DND-41 (cell line): ENCODE results near the gene GIPC3.

Experiments
- ATAC-seq: fragments of 200-7000 bp; cut with Tn5 transposase; 3 replicates; pipeline ENCODE4 v1.9.1; 2021; ENCODE audit warnings: low read depth; ENCODE audit not compliant: insufficient read depth
- DNase-seq: peaks from one replicate; pipeline ENCODE4 v3.0.0-alpha.2; 2020
- H2AFZ ChIP-seq: 2 replicates; pipeline ENCODE4 v1.6.0; 2012; ENCODE audit warnings: low read depth, low read length
- H3K27ac ChIP-seq: 2 replicates; pipeline ENCODE4 v1.5.1; 2012; ENCODE audit warnings: low read length, inconsistent platforms
- H3K27me3 ChIP-seq: fragments of 200-600 bp; sonication (generic); 2 replicates; pipeline ENCODE4 v1.6.0; 2012; ENCODE audit warnings: low read length, mild to moderate bottlenecking, inconsistent platforms; ENCODE audit not compliant: insufficient read depth, poor library complexity
- H3K36me3 ChIP-seq: 2 replicates; pipeline ENCODE4 v1.5.1; 2012; ENCODE audit warnings: low read length, inconsistent platforms; ENCODE audit not compliant: insufficient read depth
- H3K4me1 ChIP-seq: 2 replicates; pipeline ENCODE4 v1.5.1; 2012; ENCODE audit warnings: mild to moderate bottlenecking, low read length; ENCODE audit not compliant: insufficient read depth
- H3K4me2 ChIP-seq: 2 replicates; pipeline ENCODE4 v1.6.0; 2012; ENCODE audit warnings: mild to moderate bottlenecking, moderate library complexity, low read length, inconsistent platforms; ENCODE audit not compliant: insufficient read depth
- H3K4me3 ChIP-seq, 2 experiments: fragments of 200-600 bp in 1 of 2; shearing (Covaris generic) in 1 of 2; 2 replicates each; pipeline ENCODE4 v1.5.1; 2012 to 2016; ENCODE audit warnings: inconsistent platforms in 2 of 2, low read length in 2 of 2, mild to moderate bottlenecking in 2 of 2, low read depth in 1 of 2, moderate library complexity in 1 of 2
- H3K79me2 ChIP-seq: 2 replicates; pipeline ENCODE4 v1.6.0; 2012; ENCODE audit warnings: low read length, inconsistent platforms; ENCODE audit not compliant: insufficient read depth
- H3K9ac ChIP-seq: 2 replicates; pipeline ENCODE4 v1.6.0; 2012; ENCODE audit warnings: low read depth, mild to moderate bottlenecking, inconsistent platforms, low read length, moderate library complexity
- H3K9me3 ChIP-seq: 2 replicates; pipeline ENCODE4 v1.5.1; 2012; ENCODE audit warnings: low read length, moderate library complexity, mild to moderate bottlenecking, inconsistent platforms; ENCODE audit not compliant: insufficient read depth, severe bottlenecking
- H4K20me1 ChIP-seq: 2 replicates; pipeline ENCODE4 v1.6.0; 2012; ENCODE audit warnings: low read length; ENCODE audit not compliant: insufficient read depth
- EZH2 ChIP-seq: IDR thresholded peaks from 3 replicates; pipeline ENCODE4 v1.6.1; 2012; ENCODE audit warnings: borderline replicate concordance, low read depth, mild to moderate bottlenecking, moderate library complexity, low read length, inconsistent platforms; ENCODE audit not compliant: severe bottlenecking
- TF ChIP-seq, protein P1 (sequence below): IDR thresholded peaks from 2 replicates; pipeline ENCODE4 v1.5.1; 2012; ENCODE audit warnings: borderline replicate concordance, low read length, moderate library complexity, mild to moderate bottlenecking; ENCODE audit not compliant: poor library complexity, severe bottlenecking; ENCODE audit errors: extremely low read depth

Gene GIPC3

DNA sequence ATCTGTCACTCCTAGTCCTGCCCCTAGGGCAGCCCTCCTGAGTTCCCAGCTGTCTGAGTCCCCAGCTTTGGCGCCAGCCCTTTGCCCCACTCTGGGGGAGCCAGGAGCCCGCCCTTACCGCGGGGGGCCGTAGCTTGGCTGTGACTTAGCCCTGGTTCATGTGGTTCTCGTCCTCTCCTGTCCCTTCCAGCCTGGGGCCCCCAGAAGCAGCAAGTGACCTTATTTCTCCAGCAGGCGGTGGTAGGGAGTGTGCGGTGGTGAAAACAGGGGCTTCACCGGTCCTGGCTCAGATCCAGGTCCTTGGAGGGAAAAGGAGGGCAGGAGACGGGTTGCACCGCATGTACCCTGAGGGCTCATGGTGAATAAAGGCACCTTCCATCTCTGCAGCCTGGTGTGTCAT, 7.9 kb downstream of the GIPC3 start:
- no peak for ATAC-seq
- Histone ChIP-seq H3K27me3 (no peaks in the 10 kb centered on the region), H3K36me3 (no peaks in the 10 kb centered on the region), H2AFZ (no peak overlapping the region), H3K4me3 (no peak overlapping the region), H4K20me1 (no peaks in the 10 kb centered on the region), H3K27ac (no peak overlapping the region), H3K79me2 (no peaks in the 10 kb centered on the region), H3K4me2 (no peak overlapping the region), H3K9ac (no peak overlapping the region), H3K4me1 (no peaks in the 10 kb centered on the region), H3K9me3 (peaks cover 4% of the 10 kb centered on the region)
- TF ChIP-seq, protein P1, sequence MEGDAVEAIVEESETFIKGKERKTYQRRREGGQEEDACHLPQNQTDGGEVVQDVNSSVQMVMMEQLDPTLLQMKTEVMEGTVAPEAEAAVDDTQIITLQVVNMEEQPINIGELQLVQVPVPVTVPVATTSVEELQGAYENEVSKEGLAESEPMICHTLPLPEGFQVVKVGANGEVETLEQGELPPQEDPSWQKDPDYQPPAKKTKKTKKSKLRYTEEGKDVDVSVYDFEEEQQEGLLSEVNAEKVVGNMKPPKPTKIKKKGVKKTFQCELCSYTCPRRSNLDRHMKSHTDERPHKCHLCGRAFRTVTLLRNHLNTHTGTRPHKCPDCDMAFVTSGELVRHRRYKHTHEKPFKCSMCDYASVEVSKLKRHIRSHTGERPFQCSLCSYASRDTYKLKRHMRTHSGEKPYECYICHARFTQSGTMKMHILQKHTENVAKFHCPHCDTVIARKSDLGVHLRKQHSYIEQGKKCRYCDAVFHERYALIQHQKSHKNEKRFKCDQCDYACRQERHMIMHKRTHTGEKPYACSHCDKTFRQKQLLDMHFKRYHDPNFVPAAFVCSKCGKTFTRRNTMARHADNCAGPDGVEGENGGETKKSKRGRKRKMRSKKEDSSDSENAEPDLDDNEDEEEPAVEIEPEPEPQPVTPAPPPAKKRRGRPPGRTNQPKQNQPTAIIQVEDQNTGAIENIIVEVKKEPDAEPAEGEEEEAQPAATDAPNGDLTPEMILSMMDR: no peak
- TF ChIP-seq EZH2: no peak
- no peak for DNase-seq

GRCh38 chr19:3595521-3596061, 10.3 kb downstream of the GIPC3 start:
- H2AFZ ChIP-seq: no peak overlapping the region
- H3K27ac ChIP-seq: no peak overlapping the region
- H3K9me3 ChIP-seq: peaks cover 4% of the 10 kb centered on the region
- no peaks in the 10 kb centered on the region for H4K20me1 ChIP-seq
- ATAC-seq (no peak), DNase-seq (no peak)
- TF ChIP-seq, protein P1: no peak
- TF ChIP-seq EZH2: no peak
- no peak overlapping the region for H3K4me2 ChIP-seq
- H3K4me1 ChIP-seq: no peaks in the 10 kb centered on the region
- H3K36me3 ChIP-seq: no peaks in the 10 kb centered on the region
- no peaks in the 10 kb centered on the region for H3K79me2 ChIP-seq
- no peak overlapping the region for H3K4me3 ChIP-seq
- H3K9ac ChIP-seq: no peak overlapping the region
- H3K27me3 ChIP-seq: no peaks in the 10 kb centered on the region

GRCh38 chr19:3599776-3600187, 14.5 kb downstream of the GIPC3 start:
- no peaks in the 10 kb centered on the region for H3K27me3 ChIP-seq
- H3K4me3 ChIP-seq: no peak overlapping the region
- H3K9me3 ChIP-seq: no peaks in the 10 kb centered on the region
- H2AFZ ChIP-seq: no peak overlapping the region
- H3K9ac ChIP-seq: no peak overlapping the region
- ATAC-seq (no peak), DNase-seq (no peak)
- TF ChIP-seq, protein P1: peak; percentile 24
- no peak for TF ChIP-seq EZH2
- no peaks in the 10 kb centered on the region for H4K20me1 ChIP-seq
- H3K4me2 ChIP-seq: no peak overlapping the region
- H3K4me1 ChIP-seq: no peaks in the 10 kb centered on the region
- H3K79me2 ChIP-seq: no peaks in the 10 kb centered on the region
- H3K27ac ChIP-seq: no peak overlapping the region
- no peaks in the 10 kb centered on the region for H3K36me3 ChIP-seq

GRCh38 chr19:3601021-3601420, 15.7 kb downstream of the GIPC3 start:
- no peak overlapping the region for H3K27ac ChIP-seq
- no peak overlapping the region for H3K4me2 ChIP-seq
- no peak for TF ChIP-seq EZH2
- ATAC-seq: no peak
- H2AFZ ChIP-seq: no peak overlapping the region
- H3K4me1 ChIP-seq: no peaks in the 10 kb centered on the region
- no peaks in the 10 kb centered on the region for H3K27me3 ChIP-seq
- DNase-seq: no peak
- H3K9me3 ChIP-seq: no peaks in the 10 kb centered on the region
- no peaks in the 10 kb centered on the region for H3K36me3 ChIP-seq
- no peaks in the 10 kb centered on the region for H4K20me1 ChIP-seq
- no peak overlapping the region for H3K9ac ChIP-seq
- H3K4me3 ChIP-seq: no peak overlapping the region
- no peaks in the 10 kb centered on the region for H3K79me2 ChIP-seq
